Measurements from ENCODE around the gene BCAS3. TPM values are rescaled to one million over a fixed set of nuclear protein-coding genes. Genes with fewer than 3 reads are reported as not detected.
"Not testable (repeated sequence)": the region's sequence is repeated elsewhere in the genome, so short reads cannot be mapped to it uniquely, and the experiment has no call there.

BCAS3 gene
- total RNA-seq, 2 experiments from 2014 or later: 7.2 to 7.5 TPM

DNA sequence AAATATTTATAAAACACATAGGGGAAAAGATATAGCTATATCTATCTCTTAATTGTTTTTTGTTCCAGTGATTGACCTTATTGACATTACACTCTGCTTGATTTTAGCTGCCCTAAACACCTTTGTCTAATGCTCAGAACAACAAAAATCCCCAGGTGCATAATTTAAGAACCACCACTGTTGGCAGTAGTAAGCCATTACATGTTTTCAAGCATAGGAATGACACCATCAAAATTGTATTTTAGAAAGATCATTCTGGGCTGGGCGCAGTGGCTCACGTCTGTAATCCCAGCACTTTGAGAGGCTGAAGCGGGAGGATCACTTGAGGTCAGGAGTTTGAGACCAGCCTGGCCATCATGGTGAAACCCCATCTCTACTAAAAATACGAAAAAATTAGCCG is 364.7 kb downstream of the BCAS3 start:
- CTCF ChIA-PET: not testable (repeated sequence)

DNA sequence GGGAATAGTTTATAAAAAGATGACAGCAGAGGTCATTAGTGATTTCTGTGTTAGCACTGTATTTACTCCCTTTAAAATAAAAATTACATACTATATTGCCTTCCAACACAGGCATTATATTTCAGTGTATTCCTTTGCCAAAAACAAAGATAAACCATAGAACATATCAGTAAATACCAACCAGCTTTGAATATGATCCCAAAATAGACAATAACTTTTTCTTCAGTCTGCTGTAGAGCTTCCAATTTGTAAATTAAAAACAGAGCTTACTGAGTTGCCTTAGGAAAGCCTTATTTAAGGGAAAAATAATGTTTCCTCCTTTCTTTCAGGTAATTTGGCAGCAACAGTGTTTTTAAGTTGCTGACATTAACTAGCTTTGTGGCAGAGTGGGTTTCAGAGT is 369.9 kb downstream of the BCAS3 start:
- intact Hi-C loops (cut with micrococcal nuclease): no loop called here
- Mint-ChIP-seq H3K27me3 (ENCODE audit: low read depth) (no peaks in the 10 kb centered on the region), H3K4me1 (ENCODE audit: low read depth) (peaks cover 7% of the 10 kb centered on the region), H3K27ac (no peak overlapping the region), H3K9me3 (no peaks in the 10 kb centered on the region), H3K36me3 (ENCODE audit: low read depth) (no peaks in the 10 kb centered on the region), H3K4me3 (no peak overlapping the region)
- CTCF ChIA-PET: interaction anchor here (0.7 kb wide), 1 partner anchor 48 kb away, joined by 3 read pairs; no protein-coding TSS in a partner anchor
- DNase-seq: no peak

More for the DNA sequence above, 364.7 kb downstream of the BCAS3 start:
- H3K4me3 Mint-ChIP-seq; DNase-seq; intact Hi-C loops (cut with micrococcal nuclease); H3K36me3 Mint-ChIP-seq (ENCODE audit: low read depth); H3K27me3 Mint-ChIP-seq (ENCODE audit: low read depth); H3K4me1 Mint-ChIP-seq (ENCODE audit: low read depth); H3K9me3 Mint-ChIP-seq; H3K27ac Mint-ChIP-seq: not testable (repeated sequence)

DNA sequence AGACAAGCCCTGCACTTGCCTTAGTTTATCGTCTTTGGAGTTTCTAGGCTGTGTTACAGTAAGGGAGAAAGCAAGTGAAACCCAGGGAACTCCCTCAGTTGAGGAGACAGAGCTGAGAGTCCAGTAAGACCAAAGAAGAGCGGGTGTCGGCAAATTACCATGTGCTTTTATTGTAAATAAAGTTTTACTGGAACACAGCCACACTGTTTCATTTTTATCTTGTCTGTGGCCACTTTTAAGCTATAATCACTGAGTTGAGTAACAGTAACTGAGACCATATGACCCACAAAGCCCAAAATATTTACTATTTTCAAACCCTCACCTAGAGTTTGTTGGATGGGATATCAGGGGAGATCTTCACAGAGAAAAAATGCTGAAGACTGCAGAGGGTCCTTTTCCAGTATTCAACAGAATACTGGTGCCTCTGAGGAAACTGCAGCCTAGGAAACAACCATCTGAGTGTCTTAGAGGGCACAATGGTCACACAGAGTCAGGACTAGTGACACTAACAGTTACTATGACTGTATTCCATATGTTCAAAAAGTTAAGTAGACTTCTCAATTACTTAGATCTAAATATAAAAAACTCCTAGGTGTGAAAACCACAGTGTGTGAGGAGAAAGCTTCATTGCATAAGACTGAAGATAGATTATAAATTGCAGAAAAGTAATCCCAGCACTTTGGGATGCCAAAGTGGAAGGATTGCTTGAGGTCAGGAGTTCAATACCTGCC is 370.9 kb downstream of the BCAS3 start:
- intact Hi-C loops (cut with micrococcal nuclease): no loop called here
- DNase-seq: no peak
- CTCF ChIA-PET: no interaction called here
- H3K27me3 Mint-ChIP-seq (ENCODE audit: low read depth): no peaks in the 10 kb centered on the region
- H3K4me1 Mint-ChIP-seq (ENCODE audit: low read depth): peaks cover 7% of the 10 kb centered on the region
- no peaks in the 10 kb centered on the region for H3K9me3 Mint-ChIP-seq
- H3K27ac Mint-ChIP-seq: no peak overlapping the region
- peaks cover 1% of the 10 kb centered on the region for H3K36me3 Mint-ChIP-seq (ENCODE audit: low read depth)
- no peak overlapping the region for H3K4me3 Mint-ChIP-seq

DNA sequence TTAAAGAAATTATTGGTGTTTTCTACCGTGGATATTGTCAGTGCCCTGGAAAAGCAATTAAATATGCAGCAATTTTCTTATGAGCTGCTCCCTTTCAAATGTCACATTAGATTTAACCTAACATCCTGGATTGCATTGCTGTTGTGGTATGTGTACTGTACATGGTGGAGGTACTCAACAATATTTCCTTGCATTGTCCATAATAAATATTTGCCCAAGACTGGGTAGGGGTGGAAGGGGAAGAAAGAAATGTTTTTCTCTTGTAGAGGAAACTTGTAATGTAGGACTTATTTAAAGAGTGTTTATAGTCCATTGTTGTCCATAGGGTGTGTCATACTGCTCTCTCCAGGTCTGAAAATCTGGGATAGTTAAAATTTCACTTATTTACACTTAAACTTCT is 375.8 kb downstream of the BCAS3 start:
- Mint-ChIP-seq H3K36me3 (ENCODE audit: low read depth) (peaks cover 1% of the 10 kb centered on the region), H3K27ac (no peak overlapping the region), H3K4me1 (ENCODE audit: low read depth) (peaks cover 13% of the 10 kb centered on the region), H3K4me3 (no peak overlapping the region), H3K9me3 (no peaks in the 10 kb centered on the region), H3K27me3 (ENCODE audit: low read depth) (no peaks in the 10 kb centered on the region)
- intact Hi-C loops (cut with micrococcal nuclease): no loop called here
- CTCF ChIA-PET: no interaction called here
- no peak for DNase-seq

DNA sequence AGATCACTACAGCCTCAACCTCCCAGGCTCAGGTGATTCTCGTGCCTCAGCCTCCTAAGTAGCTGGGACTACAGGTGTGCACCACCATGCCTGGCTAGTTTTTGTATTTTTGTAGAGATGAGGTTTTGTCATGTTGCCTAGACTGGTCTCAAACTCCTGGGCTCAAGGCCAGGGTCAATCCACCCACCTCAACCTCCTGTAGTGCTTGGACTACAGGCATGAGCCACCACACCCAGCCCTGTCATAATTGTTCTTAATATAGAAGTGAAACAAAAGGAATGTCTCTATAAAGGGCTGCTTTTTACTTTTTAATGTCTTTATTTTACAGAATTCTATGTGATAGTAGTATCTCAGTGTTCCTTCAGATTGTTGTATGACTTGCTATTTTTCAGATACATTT is 376.8 kb downstream of the BCAS3 start:
- no peak overlapping the region for H3K27ac Mint-ChIP-seq
- intact Hi-C loops (cut with micrococcal nuclease): no loop called here
- H3K36me3 Mint-ChIP-seq (ENCODE audit: low read depth): peaks cover 1% of the 10 kb centered on the region
- H3K27me3 Mint-ChIP-seq (ENCODE audit: low read depth): no peaks in the 10 kb centered on the region
- no peaks in the 10 kb centered on the region for H3K9me3 Mint-ChIP-seq
- no peak for DNase-seq
- CTCF ChIA-PET: interaction anchor here (0.6 kb wide), 1 partner anchor 155 kb away, joined by 3 read pairs; no protein-coding TSS in a partner anchor
- no peak overlapping the region for H3K4me3 Mint-ChIP-seq
- H3K4me1 Mint-ChIP-seq (ENCODE audit: low read depth): peaks cover 8% of the 10 kb centered on the region

DNA sequence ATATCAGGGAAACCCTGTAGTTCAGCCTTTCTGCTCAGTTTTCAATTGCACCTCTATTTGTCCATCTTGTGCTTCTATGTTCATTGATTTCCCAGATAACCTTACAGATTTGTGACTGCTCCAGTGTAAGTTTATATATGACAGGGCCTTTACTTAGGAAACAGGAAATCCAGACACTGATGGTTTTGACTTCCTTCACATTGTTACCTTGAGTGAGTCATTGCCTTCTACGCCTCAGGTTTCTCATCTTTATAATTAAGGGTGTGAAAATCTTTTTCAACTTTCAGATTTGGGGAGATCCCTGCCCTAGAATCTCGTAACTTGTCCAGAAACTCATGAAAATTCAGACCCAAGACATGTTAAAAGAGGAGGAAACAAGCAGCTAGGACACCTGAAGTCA is 379.6 kb downstream of the BCAS3 start:
- Mint-ChIP-seq H3K4me1 (ENCODE audit: low read depth) (peaks cover 8% of the 10 kb centered on the region), H3K9me3 (no peaks in the 10 kb centered on the region), H3K4me3 (no peak overlapping the region), H3K36me3 (ENCODE audit: low read depth) (peaks cover 1% of the 10 kb centered on the region), H3K27me3 (ENCODE audit: low read depth) (no peaks in the 10 kb centered on the region), H3K27ac (no peak overlapping the region)
- DNase-seq: no peak
- intact Hi-C loops (cut with micrococcal nuclease): loop anchor here (1.0 to 5.0 kb wide), 4 partner anchors 82 to 225 kb away; no protein-coding TSS in a partner anchor
- CTCF ChIA-PET: no interaction called here

DNA sequence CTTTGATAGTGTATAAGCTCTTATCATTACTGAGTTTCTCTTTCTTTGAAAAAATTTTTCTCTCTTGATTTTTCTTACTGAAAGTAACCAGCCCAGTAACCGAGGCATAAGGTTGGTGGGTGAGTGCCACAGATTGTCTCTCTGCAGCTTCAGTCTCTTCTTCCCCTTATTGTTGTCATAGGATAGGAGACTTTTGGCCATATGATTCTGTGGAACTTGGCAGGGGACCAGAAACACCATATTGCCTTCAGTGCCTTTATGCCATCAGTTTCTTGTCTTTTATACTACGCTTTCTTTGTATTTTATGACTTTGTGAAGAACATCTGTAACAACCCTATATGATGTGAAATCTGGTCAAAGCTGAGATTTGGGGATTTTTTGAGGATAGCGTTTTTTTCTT is 380.4 kb downstream of the BCAS3 start:
- H3K4me3 Mint-ChIP-seq: no peak overlapping the region
- H3K36me3 Mint-ChIP-seq (ENCODE audit: low read depth): no peaks in the 10 kb centered on the region
- DNase-seq: no peak
- intact Hi-C loops (cut with micrococcal nuclease): loop anchor here (5.0 kb wide), 1 partner anchor 224 kb away; no protein-coding TSS in a partner anchor
- H3K4me1 Mint-ChIP-seq (ENCODE audit: low read depth): peaks cover 8% of the 10 kb centered on the region
- CTCF ChIA-PET: interaction anchor here (0.9 kb wide), 1 partner anchor 57 kb away, joined by 3 read pairs; no protein-coding TSS in a partner anchor
- no peaks in the 10 kb centered on the region for H3K27me3 Mint-ChIP-seq (ENCODE audit: low read depth)
- H3K27ac Mint-ChIP-seq: no peak overlapping the region
- H3K9me3 Mint-ChIP-seq: no peaks in the 10 kb centered on the region

DNA sequence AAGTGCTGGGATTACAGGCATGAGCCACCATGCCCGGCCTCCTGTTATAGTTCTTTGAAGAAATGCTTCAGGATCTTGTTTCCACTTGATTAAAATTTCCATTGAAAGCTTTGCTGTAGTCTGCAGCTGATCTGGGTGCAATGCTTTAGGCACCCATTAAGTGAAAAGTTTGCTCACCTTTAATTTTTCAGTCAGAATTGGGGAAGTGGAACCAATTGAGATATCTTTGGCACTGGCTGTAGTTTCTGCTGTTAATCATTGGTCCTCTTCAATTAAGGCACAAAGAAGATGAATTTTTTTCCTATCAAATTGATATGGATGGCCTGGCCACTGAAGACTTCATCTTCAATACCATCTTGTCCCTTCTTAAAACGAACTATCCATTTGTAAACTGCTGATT is 385.9 kb downstream of the BCAS3 start:
- Mint-ChIP-seq H3K4me1 (ENCODE audit: low read depth) (peaks cover 4% of the 10 kb centered on the region), H3K27me3 (ENCODE audit: low read depth) (no peaks in the 10 kb centered on the region), H3K27ac (no peak overlapping the region), H3K4me3 (no peak overlapping the region), H3K36me3 (ENCODE audit: low read depth) (no peaks in the 10 kb centered on the region), H3K9me3 (no peaks in the 10 kb centered on the region)
- intact Hi-C loops (cut with micrococcal nuclease): no loop called here
- CTCF ChIA-PET: no interaction called here
- DNase-seq: no peak

DNA sequence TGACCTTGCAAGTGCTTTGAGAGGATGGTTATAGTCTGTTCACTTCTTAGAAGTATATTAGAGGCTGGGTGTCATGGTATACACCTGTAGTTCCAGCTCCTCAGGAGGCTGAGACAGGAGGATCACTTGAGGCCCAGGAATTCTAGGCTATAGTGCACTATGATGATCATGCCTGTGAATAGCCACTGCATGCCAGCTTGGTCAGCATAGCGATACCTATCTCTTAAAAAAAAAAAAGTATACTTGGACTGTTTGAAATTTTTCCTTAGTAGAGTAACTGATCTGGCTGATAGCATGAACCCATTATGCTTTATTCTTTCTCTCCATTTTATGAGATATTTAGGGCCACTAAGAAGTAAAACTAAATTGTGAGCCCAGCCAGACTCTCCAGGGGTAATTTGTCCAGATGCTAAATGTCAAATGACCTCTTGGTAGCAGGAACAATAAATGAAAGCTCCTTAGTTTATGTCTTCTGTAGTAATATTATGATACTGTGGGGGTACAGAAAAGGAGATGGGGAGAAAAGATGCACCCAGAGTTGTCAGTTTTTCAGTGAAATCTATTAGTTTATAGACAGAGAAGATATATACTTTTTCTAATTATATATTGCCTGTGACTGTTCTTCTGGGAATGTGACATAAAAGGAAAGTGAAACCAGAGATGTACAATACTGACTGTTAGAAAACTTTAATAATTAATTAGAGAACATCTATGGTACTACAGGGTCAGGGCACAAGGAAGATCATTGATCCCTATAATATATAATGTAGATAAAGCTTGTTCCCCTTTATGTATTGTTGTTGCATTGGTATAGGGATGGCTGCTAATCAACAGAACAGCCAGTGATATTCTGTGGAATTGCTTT is 386.7 kb downstream of the BCAS3 start:
- Mint-ChIP-seq H3K36me3 (ENCODE audit: low read depth) (peaks cover 3% of the 10 kb centered on the region), H3K4me1 (ENCODE audit: low read depth) (peaks cover 4% of the 10 kb centered on the region), H3K9me3 (no peaks in the 10 kb centered on the region), H3K27ac (no peak overlapping the region), H3K4me3 (no peak overlapping the region), H3K27me3 (ENCODE audit: low read depth) (no peaks in the 10 kb centered on the region)
- DNase-seq: no peak
- CTCF ChIA-PET: no interaction called here
- intact Hi-C loops (cut with micrococcal nuclease): no loop called here

DNA sequence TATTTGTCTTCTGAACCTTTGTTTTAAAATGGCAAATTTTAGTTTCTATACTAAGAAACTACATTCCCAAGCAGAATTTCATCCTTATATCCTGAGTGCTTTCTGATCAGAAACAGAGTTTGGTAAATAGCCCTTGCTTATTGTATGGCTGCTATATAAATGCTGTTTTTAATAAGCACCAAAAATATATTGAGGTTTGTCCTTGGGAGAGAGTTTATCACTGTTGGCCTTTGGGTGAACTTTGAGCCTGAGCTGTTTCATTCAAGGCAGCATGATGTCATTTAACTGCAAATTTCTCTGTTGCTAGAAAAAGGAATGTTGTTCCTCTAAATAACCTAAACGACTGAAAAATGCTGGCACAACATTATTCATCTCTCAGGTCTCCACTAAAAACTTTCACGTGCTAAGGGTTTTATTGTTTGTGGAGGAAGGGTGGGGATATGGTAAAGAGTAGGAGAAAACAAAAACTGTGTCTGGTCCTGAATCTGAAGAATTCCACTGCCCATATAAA is 387.7 kb downstream of the BCAS3 start:
- intact Hi-C loops (cut with micrococcal nuclease): no loop called here
- Mint-ChIP-seq H3K36me3 (ENCODE audit: low read depth) (peaks cover 3% of the 10 kb centered on the region), H3K4me3 (no peak overlapping the region), H3K27ac (no peak overlapping the region), H3K9me3 (no peaks in the 10 kb centered on the region), H3K27me3 (ENCODE audit: low read depth) (no peaks in the 10 kb centered on the region), H3K4me1 (ENCODE audit: low read depth) (peaks cover 4% of the 10 kb centered on the region)
- CTCF ChIA-PET: interaction anchor here (0.6 kb wide), 1 partner anchor 289 kb away, joined by 3 read pairs; no protein-coding TSS in a partner anchor
- DNase-seq: no peak

DNA sequence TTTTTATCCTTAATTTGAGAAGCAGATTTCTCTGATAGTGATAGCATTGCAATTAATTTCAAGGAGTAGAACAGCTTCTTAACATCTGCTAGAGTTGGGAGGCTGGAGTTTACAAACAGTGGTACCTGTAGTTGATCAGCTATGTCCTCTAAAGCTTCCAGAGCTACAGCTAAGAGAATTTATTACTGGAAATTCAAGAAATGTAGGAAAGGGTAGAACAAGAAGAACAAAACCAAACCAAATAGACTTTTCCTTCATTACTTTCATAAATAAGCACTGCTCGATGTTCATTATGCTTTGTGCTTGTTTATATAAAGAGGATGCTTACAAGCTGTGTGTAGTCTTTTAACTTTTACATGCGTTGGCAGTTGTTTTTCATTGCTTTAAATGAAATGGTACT is 388.4 kb downstream of the BCAS3 start:
- Mint-ChIP-seq H3K27me3 (ENCODE audit: low read depth) (no peaks in the 10 kb centered on the region), H3K4me1 (ENCODE audit: low read depth) (peaks cover 4% of the 10 kb centered on the region), H3K4me3 (no peak overlapping the region), H3K9me3 (no peaks in the 10 kb centered on the region), H3K36me3 (ENCODE audit: low read depth) (peaks cover 3% of the 10 kb centered on the region), H3K27ac (no peak overlapping the region)
- no peak for DNase-seq
- intact Hi-C loops (cut with micrococcal nuclease): no loop called here
- CTCF ChIA-PET: no interaction called here

DNA sequence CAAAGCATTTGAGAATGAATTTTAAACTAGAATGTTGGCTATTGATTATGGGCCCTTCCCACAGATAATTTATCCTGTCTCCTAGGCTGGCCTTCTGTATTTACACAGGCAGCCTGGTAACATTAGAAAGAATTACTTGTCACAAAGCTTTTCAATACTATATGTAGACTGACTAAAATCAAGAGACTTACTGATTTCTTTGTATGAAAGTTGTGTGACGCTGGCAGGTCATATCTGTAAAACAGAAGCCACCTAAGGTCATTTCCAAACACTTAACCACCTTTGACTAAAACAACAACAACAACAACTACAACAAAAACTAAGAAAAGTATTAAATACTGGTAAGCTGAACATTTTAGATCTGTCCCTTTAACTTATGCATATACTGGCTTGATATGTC is 393.0 kb downstream of the BCAS3 start:
- Mint-ChIP-seq H3K36me3 (ENCODE audit: low read depth) (peaks cover 3% of the 10 kb centered on the region), H3K4me3 (no peak overlapping the region), H3K9me3 (no peaks in the 10 kb centered on the region), H3K27me3 (ENCODE audit: low read depth) (no peaks in the 10 kb centered on the region), H3K4me1 (ENCODE audit: low read depth) (no peaks in the 10 kb centered on the region), H3K27ac (no peak overlapping the region)
- CTCF ChIA-PET: no interaction called here
- no peak for DNase-seq
- intact Hi-C loops (cut with micrococcal nuclease): no loop called here

All from activated naive CD4-positive, alpha-beta T cell treated with anti-CD3 and anti-CD28 coated beads for 36 hours (primary cell).